Measurements from ENCODE around the gene KIAA0319L. TPM values are rescaled to one million over a fixed set of nuclear protein-coding genes. Genes with fewer than 3 reads are reported as not detected.
A peak's percentile ranks its signal among the peaks of the same experiment; 100 is the strongest.

The KIAA0319L gene
- polyA plus RNA-seq, 2 of the 4 experiments (the other 2 are of a cell fraction): 18.2 to 36.9 TPM

DNA sequence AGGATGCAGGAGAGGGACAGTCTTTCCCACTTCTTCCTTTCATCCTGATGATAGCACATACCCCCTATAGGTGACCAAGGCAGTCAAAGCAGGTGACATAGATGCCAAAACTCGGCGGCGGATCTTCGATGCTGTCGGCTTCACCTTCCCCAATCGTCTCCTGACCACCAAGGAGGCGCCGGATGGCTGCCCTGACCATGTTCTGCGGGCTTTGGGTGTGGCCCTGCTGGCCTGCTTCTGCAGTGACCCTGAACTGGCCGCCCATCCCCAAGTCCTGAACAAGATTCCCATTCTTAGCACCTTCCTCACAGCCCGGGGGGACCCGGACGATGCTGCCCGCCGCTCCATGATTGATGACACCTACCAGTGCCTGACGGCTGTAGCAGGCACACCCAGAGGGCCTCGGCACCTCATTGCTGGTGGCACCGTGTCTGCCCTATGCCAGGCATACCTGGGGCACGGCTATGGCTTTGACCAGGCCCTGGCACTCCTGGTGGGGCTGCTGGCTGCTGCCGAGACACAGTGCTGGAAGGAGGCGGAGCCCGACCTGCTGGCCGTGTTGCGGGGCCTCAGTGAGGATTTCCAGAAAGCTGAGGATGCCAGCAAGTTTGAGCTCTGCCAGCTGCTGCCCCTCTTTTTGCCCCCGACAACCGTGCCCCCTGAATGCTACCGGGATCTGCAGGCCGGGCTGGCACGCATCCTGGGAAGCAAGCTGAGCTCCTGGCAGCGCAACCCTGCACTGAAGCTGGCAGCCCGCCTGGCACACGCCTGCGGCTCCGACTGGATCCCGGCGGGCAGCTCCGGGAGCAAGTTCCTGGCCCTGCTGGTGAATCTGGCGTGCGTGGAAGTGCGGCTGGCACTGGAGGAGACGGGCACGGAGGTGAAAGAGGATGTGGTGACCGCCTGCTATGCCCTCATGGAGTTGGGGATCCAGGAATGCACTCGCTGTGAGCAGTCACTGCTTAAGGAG, 3.3 kb upstream of the KIAA0319L start (continued):
- TF ChIP-seq MAX (IDR thresholded peaks at IDR 0.05): no peak
- TF ChIP-seq, protein P1, sequence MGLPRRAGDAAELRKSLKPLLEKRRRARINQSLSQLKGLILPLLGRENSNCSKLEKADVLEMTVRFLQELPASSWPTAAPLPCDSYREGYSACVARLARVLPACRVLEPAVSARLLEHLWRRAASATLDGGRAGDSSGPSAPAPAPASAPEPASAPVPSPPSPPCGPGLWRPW (IDR thresholded peaks at IDR 0.05): no peak

DNA sequence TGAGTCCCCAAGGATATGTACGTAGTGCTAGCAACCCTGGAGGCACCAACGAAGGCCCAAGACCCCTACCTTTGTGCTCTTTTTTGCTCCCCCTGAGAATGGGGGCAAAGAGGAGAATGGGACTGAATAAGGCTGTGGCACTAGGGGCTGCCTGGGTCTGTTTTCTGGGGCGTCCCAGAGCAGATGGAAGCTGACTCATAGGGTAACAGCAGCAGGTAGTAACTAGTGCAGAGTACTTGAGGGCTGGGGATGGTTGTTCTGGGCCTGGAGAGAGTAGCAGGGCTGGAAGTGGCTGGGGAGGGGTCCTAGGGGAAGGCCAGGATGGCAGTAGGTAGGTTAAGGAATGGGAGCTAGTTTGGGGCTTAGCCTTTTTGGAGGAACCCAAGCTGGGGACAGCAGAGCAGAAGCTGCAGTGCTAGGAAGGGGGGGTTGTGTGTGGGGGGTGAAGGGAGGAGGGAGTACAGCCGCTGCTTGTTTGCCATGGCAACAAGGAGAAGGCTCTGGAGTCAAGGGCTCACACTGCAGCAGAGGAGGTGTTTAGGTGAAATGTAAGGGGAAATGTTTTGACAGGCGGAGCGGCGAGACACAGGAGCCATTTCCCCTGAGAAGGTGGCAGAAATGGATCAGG, 2.2 kb upstream of the KIAA0319L start:
- TF ChIP-seq GATA3 (IDR thresholded peaks at IDR 0.05; ENCODE audit: borderline replicate concordance): no peak
- no peak for TF ChIP-seq JUN (IDR thresholded peaks at IDR 0.05)
- no peak for TF ChIP-seq CHD4 (IDR thresholded peaks at IDR 0.05; ENCODE audit: borderline replicate concordance)
- TF ChIP-seq, protein P2, sequence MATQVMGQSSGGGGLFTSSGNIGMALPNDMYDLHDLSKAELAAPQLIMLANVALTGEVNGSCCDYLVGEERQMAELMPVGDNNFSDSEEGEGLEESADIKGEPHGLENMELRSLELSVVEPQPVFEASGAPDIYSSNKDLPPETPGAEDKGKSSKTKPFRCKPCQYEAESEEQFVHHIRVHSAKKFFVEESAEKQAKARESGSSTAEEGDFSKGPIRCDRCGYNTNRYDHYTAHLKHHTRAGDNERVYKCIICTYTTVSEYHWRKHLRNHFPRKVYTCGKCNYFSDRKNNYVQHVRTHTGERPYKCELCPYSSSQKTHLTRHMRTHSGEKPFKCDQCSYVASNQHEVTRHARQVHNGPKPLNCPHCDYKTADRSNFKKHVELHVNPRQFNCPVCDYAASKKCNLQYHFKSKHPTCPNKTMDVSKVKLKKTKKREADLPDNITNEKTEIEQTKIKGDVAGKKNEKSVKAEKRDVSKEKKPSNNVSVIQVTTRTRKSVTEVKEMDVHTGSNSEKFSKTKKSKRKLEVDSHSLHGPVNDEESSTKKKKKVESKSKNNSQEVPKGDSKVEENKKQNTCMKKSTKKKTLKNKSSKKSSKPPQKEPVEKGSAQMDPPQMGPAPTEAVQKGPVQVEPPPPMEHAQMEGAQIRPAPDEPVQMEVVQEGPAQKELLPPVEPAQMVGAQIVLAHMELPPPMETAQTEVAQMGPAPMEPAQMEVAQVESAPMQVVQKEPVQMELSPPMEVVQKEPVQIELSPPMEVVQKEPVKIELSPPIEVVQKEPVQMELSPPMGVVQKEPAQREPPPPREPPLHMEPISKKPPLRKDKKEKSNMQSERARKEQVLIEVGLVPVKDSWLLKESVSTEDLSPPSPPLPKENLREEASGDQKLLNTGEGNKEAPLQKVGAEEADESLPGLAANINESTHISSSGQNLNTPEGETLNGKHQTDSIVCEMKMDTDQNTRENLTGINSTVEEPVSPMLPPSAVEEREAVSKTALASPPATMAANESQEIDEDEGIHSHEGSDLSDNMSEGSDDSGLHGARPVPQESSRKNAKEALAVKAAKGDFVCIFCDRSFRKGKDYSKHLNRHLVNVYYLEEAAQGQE (IDR thresholded peaks at IDR 0.05): no peak
- 91% methylated on average over 7 of the region's 7 CpGs for WGBS (ENCODE audit: missing lambda C conversion rate)
- Histone ChIP-seq H3K9me3 (no peaks in the 10 kb centered on the region), H3K4me2 (peak overlapping the region; percentile 99; the same call in 2 of the 3 replicates), H3K4me3 (no peak overlapping the region), H3K4me1 (peaks cover 28% of the 10 kb centered on the region; the same call in 2 of the 3 replicates), H3K27ac (no peak overlapping the region)
- POLR2A ChIA-PET: no interaction called here
- FAIRE-seq: no peak
- DNase-seq (ENCODE audit: low read depth in 1 of 2, low spot score in 1 of 2): no peak
- no peak for ATAC-seq
- CTCF ChIA-PET: interaction anchor here (1.3 to 3.4 kb wide), 5 partner anchors 9 to 156 kb away, joined by 3 to 15 read pairs (median 7); partner anchors contain the start of gene TFAP2E

GRCh38 chr1:35558374-35559316, 1.4 kb upstream of the KIAA0319L start:
- 24% methylated on average over 14 of the region's 26 CpGs for WGBS (ENCODE audit: missing lambda C conversion rate)
- no peaks in the 10 kb centered on the region for H3K9me3 ChIP-seq
- peaks cover 32% of the 10 kb centered on the region; the same call in 2 of the 3 replicates for H3K4me1 ChIP-seq
- FAIRE-seq (no peak), DNase-seq (ENCODE audit: low read depth in 1 of 2, low spot score in 1 of 2) (no peak), ATAC-seq (no peak)
- peak overlapping the region; percentile 99 to 100 for H3K27ac ChIP-seq
- TF ChIP-seq SREBF2 (IDR thresholded peaks at IDR 0.05) (no peak), FOXS1 (CRISPR knock-in tag; IDR thresholded peaks at IDR 0.05) (no peak), NPAS2 (CRISPR knock-in tag; IDR thresholded peaks at IDR 0.05; ENCODE audit: borderline replicate concordance) (no peak), HEYL (CRISPR knock-in tag; IDR thresholded peaks at IDR 0.05) (no peak), ZSCAN20 (CRISPR knock-in tag; IDR thresholded peaks at IDR 0.05) (no peak), TP53 (CRISPR knock-in tag; IDR thresholded peaks at IDR 0.05) (no peak), MYC (IDR thresholded peaks at IDR 0.05; ENCODE audit: borderline replicate concordance, low read length) (no peak), USF2 (IDR thresholded peaks at IDR 0.05) (no peak), CHD2 (IDR thresholded peaks at IDR 0.05; ENCODE audit: low read length, partially characterized antibody) (no peak), RARB (CRISPR knock-in tag; IDR thresholded peaks at IDR 0.05) (no peak), CBX2 (IDR thresholded peaks at IDR 0.05; ENCODE audit: borderline replicate concordance, low read depth) (no peak), SMC3 (IDR thresholded peaks at IDR 0.05) (no peak), E2F6 (IDR thresholded peaks at IDR 0.05; ENCODE audit: borderline replicate concordance, low read depth) (no peak)
- POLR2A ChIA-PET: interaction anchor here (0.7 to 1.2 kb wide), 2 partner anchors 10 to 110 kb away, joined by 3 read pairs; no protein-coding TSS in a partner anchor
- CTCF ChIA-PET: interaction anchor here (0.9 to 1.4 kb wide), 3 partner anchors 10 to 157 kb away, joined by 3 read pairs; no protein-coding TSS in a partner anchor
- H3K4me2 ChIP-seq: peak overlapping the region; percentile 99
- peak overlapping the region; percentile 96 for H3K4me3 ChIP-seq
